Tongue (tissue), 2 donors: ENCODE results near the gene TRIM31. TPM values are rescaled to one million over a fixed set of nuclear protein-coding genes. Genes with fewer than 3 reads are reported as not detected.

Experiments
- small RNA-seq: library from RNA; depleted of rRNA; stranded (forward); fragments of <200 nt; gene quantifications from one replicate; pipeline ENCODE3, GENCODE V24; 2014; ENCODE audit warnings: low replicate concordance
- total RNA-seq: library from RNA; depleted of rRNA; stranded (reverse); fragments of >200 nt; gene quantifications from one replicate; pipeline ENCODE4 v1.2.3, GENCODE V29; 2014

The TRIM31 gene
- total RNA-seq, 1 donor from 2014 or later: not detected

Small RNA genes lying within 50 kb of the gene (small RNA-seq; reads per million reads assigned to genes)
- gene RF00554 (not detected), gene RF02219 (not detected), gene RF02220 (not detected)

Other genes with a start within 250 kb of the TRIM31 start
- 134 TPM for gene HLA-A, start 170.6 kb downstream of the TRIM31 start, total RNA-seq
- gene POLR1H, start 51.8 kb downstream of the TRIM31 start, total RNA-seq: 12.5 TPM
- gene PPP1R11, start 45.9 kb downstream of the TRIM31 start, total RNA-seq: 10.5 TPM
- gene RNF39, start 37.3 kb downstream of the TRIM31 start, total RNA-seq: 1.8 TPM
- not detected for gene TRIM40, start 23.1 kb upstream of the TRIM31 start, total RNA-seq
- gene TRIM10, start 48.1 kb upstream of the TRIM31 start, total RNA-seq: 1.0 TPM
- gene TRIM15, start 50.5 kb upstream of the TRIM31 start, total RNA-seq: not detected
- gene TRIM26, start 100.3 kb upstream of the TRIM31 start, total RNA-seq: 35.4 TPM
- 7.4 TPM for gene TRIM39, start 213.8 kb upstream of the TRIM31 start, total RNA-seq
- gene RPP21, start 232.1 kb upstream of the TRIM31 start, total RNA-seq: 14.9 TPM